K562 treated with DMSO at 1 percent for 24 hours (cell line): ENCODE data around the gene STUB1. TPM values are rescaled to one million over a fixed set of nuclear protein-coding genes. Genes with fewer than 3 reads are reported as not detected.

Experiments
- total RNA-seq: library from RNA; unstranded; fragments of 300-600 nt; gene quantifications from 2 replicates; pipeline ENCODE4 v1.2.3, GENCODE V29; 2022; ENCODE audit warnings: low read depth; ENCODE audit not compliant: insufficient read depth

STUB1 gene
- total RNA-seq, 1 experiment from 2014 or later, result 165 TPM

Other genes starting within 250 kb of the STUB1 start
- 64.7 and 73.6 TPM in 2 replicates for gene CAPN15, start 152.7 kb upstream of the STUB1 start, total RNA-seq
- gene PRR35, start 120.0 kb upstream of the STUB1 start, total RNA-seq, result 0.23 TPM in 1 of 2 replicates, not detected in the other
- 12.5 and 14.0 TPM in 2 replicates for gene NHLRC4, start 113.4 kb upstream of the STUB1 start, total RNA-seq
- 55.4 and 66.8 TPM in 2 replicates for gene PIGQ, start 110.4 kb upstream of the STUB1 start, total RNA-seq
- 42.1 and 47.9 TPM in 2 replicates for gene RAB40C, start 90.3 kb upstream of the STUB1 start, total RNA-seq
- gene WFIKKN1, start 49.4 kb upstream of the STUB1 start, total RNA-seq, result 13.4 and 16.8 TPM in 2 replicates
- gene METTL26, start 44.1 kb upstream of the STUB1 start, total RNA-seq, result 134 and 166 TPM in 2 replicates
- gene MCRIP2, start 38.6 kb upstream of the STUB1 start, total RNA-seq, result 93.9 and 111 TPM in 2 replicates
- gene WDR90, start 31.0 kb upstream of the STUB1 start, total RNA-seq, result 2.6 and 4.1 TPM in 2 replicates
- gene RHOT2, start 12.3 kb upstream of the STUB1 start, total RNA-seq, result 154 and 166 TPM in 2 replicates
- gene RHBDL1, start 4.7 kb upstream of the STUB1 start, total RNA-seq, result 1.2 and 3.0 TPM in 2 replicates
- gene JMJD8, start 3.9 kb downstream of the STUB1 start, total RNA-seq, result 102 and 106 TPM in 2 replicates
- gene WDR24, start 10.0 kb downstream of the STUB1 start, total RNA-seq, result 33.8 and 37.4 TPM in 2 replicates
- gene FBXL16, start 25.4 kb downstream of the STUB1 start, total RNA-seq, result 4.8 and 5.8 TPM in 2 replicates
- gene METRN, start 34.7 kb downstream of the STUB1 start, total RNA-seq, result 47.3 and 52.0 TPM in 2 replicates
- gene ANTKMT, start 40.7 kb downstream of the STUB1 start, total RNA-seq, result 76.2 and 84.9 TPM in 2 replicates
- 1.3 and 1.8 TPM in 2 replicates for gene CCDC78, start 46.0 kb downstream of the STUB1 start, total RNA-seq
- 22.0 and 22.6 TPM in 2 replicates for gene HAGHL, start 46.7 kb downstream of the STUB1 start, total RNA-seq
- gene CIAO3, start 60.6 kb downstream of the STUB1 start, total RNA-seq, result 40.1 and 45.9 TPM in 2 replicates
- not detected in 2 replicates for gene MSLN, start 80.3 kb downstream of the STUB1 start, total RNA-seq
- 64.3 and 67.5 TPM in 2 replicates for gene RPUSD1, start 108.0 kb downstream of the STUB1 start, total RNA-seq
- gene CHTF18, start 108.2 kb downstream of the STUB1 start, total RNA-seq, result 46.3 and 54.9 TPM in 2 replicates
- not detected in 2 replicates for gene GNG13, start 120.3 kb downstream of the STUB1 start, total RNA-seq